Epithelial cell of proximal tubule (primary cell): ENCODE results near the gene REP15. TPM values are rescaled to one million over a fixed set of nuclear protein-coding genes. Genes with fewer than 3 reads are reported as not detected.
A peak's percentile ranks its signal among the peaks of the same experiment; 100 is the strongest.
"Not testable (repeated sequence)": the region's sequence is repeated elsewhere in the genome, so short reads cannot be mapped to it uniquely, and the experiment has no call there.

Source experiments
- DNase-seq: peaks from one replicate; pipeline ENCODE4 v3.0.0-alpha.2; 2011; ENCODE audit warnings: low read depth
- H3K4me3 ChIP-seq: 2 replicates; pipeline ENCODE4 v1.5.1; 2011; ENCODE audit warnings: low read depth, mild to moderate bottlenecking, low read length
- total RNA-seq: library from RNA; depleted of rRNA; stranded (reverse); fragments of >200 nt; gene quantifications from 2 replicates; pipeline ENCODE4 v1.2.3, GENCODE V29; 2015
- TF ChIP-seq, protein P1 (sequence below): conservative IDR thresholded peaks from 2 replicates; pipeline ENCODE4 v1.5.1; 2012; ENCODE audit warnings: low read depth, mild to moderate bottlenecking, low read length

Gene REP15, protein sequence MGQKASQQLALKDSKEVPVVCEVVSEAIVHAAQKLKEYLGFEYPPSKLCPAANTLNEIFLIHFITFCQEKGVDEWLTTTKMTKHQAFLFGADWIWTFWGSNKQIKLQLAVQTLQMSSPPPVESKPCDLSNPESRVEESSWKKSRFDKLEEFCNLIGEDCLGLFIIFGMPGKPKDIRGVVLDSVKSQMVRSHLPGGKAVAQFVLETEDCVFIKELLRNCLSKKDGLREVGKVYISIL
- 3.6 TPM in 1 of 2 replicates, not detected in the other for total RNA-seq

DNA sequence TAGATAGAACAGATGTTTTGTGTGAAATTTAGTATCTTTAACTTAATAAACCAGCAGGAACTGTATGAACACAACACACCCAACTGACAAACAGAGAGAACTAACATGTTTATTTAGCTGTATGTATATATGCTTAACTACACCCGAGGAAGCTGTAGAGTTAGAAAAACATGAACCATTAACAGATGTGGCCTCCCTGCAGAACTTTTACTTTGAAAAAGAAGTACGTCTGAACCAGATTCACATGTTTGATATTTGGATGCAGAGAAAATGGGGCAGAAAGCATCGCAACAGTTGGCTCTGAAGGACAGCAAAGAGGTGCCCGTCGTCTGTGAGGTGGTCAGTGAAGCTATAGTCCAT is at the start of gene REP15:
Gene REP15 (plus strand): TSS at position 155 of the 360 bp plus-strand sequence. CDS start 116 bp downstream, at position 271.
- no peak for DNase-seq
- TF ChIP-seq, protein P1, sequence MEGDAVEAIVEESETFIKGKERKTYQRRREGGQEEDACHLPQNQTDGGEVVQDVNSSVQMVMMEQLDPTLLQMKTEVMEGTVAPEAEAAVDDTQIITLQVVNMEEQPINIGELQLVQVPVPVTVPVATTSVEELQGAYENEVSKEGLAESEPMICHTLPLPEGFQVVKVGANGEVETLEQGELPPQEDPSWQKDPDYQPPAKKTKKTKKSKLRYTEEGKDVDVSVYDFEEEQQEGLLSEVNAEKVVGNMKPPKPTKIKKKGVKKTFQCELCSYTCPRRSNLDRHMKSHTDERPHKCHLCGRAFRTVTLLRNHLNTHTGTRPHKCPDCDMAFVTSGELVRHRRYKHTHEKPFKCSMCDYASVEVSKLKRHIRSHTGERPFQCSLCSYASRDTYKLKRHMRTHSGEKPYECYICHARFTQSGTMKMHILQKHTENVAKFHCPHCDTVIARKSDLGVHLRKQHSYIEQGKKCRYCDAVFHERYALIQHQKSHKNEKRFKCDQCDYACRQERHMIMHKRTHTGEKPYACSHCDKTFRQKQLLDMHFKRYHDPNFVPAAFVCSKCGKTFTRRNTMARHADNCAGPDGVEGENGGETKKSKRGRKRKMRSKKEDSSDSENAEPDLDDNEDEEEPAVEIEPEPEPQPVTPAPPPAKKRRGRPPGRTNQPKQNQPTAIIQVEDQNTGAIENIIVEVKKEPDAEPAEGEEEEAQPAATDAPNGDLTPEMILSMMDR = no peak
- H3K4me3 ChIP-seq = no peak within 1 kb of the TSS

DNA sequence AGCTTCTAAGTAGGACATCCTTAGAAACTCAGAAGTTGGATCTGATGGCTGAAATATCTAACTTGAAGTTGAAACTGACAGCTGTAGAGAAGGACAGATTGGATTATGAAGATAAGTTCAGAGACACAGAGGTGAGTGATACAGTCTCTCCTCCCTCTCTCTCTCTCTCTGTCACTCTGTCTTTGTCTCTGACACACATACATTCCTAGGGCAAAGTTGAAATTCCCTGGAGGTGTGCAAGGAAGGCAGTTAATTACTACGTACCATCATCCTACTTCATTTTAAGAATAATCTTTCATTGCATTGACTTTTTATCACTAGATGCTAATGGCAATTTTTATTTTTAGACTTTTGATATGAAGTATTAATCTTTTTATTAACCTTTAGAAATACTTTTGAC is 46.2 kb upstream of the REP15 start:
- DNase-seq = no peak
- TF ChIP-seq, protein P1 = no peak

DNA sequence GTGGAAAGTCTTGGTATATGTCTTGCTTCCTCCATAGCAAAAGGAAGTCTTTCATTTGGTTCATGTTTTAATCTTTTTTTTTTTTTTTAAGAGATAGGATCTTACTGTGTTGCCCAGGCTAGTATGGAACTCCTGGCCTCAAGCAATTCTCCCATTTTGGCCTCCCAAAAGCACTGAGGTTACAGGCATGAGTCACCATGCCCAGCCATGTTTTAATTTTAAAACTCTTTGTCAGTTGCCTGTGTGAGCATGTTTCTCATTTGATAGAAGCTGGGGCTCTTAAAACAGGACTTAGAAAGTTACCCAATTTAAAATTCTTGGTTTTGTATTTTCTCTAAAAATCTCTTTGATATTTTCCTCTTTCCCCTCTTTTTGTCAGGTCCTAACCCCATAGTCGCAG is 45.0 kb upstream of the REP15 start:
- TF ChIP-seq, protein P1 = no peak
- DNase-seq = no peak
- no peak overlapping the region for H3K4me3 ChIP-seq

More for the DNA sequence above, 46.2 kb upstream of the REP15 start:
- H3K4me3 ChIP-seq = no peak overlapping the region

DNA sequence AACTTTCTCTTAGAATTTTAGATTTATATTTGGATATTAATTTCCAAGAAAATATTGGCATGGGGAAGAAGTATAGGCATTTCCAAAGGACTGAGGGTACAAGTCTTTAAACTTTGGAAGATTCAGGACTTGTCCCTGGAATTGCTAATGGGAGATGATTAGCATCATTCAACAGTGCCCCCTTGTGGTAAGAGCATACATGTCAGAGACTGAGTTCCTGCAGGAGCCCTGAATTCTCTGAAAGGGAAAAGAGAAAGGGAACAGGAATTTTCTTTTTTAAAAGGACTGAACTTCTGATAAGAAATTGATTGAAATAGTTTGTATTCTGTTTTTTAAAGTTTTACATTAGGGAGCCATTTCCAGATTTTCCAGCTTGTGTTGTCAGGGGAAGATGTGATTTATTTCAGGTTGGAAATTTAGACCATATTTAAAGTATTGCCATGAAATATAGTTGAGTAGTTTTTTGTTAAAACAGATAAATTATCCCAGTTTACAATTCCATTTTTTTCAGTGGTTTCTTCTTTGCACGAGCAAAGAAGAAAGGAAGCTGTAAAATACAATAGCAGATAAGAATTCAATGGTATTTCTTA is 44.0 kb upstream of the REP15 start:
- TF ChIP-seq, protein P1 = peak; percentile 95
- H3K4me3 ChIP-seq = no peak overlapping the region
- DNase-seq = no peak

DNA sequence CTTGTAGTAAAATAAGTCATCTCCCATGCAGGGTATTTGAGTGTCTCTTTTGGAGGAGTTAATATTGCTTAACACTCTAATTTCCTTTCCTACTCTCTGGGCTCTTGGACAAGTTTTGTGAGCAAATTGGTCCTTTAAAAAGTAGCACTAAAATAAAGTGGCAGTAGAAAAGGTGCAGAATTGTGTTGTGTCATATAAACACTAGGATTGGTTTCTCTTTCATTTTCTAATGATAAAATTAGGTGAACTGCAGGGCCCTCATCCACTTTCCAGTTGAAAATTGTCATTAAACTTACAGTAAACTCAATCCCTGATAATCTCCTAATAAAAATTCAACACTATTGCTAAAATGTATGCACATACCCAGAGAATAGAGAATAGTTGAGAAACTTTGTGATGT is 42.6 kb upstream of the REP15 start:
- H3K4me3 ChIP-seq = no peak overlapping the region
- TF ChIP-seq, protein P1 = no peak
- DNase-seq = no peak

DNA sequence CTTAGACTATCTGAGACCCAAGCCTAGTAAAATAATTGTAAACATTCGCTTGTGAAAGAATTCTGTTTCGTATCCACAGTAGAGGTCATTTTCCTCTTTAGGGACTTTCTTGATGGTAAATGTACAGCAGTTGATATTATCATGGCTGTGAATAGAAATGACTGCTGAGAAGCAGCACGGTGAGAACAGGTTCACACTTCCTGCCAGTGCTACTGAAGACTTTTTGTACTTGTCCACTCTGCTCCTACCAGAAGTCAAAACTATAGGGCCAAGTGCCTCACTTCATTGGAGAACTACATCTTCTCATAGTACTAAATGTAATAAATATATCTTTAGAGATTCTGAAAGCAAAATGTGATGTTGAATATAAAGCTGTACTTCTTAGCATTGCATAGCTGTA is 40.8 kb upstream of the REP15 start:
- not testable (repeated sequence) for DNase-seq

DNA sequence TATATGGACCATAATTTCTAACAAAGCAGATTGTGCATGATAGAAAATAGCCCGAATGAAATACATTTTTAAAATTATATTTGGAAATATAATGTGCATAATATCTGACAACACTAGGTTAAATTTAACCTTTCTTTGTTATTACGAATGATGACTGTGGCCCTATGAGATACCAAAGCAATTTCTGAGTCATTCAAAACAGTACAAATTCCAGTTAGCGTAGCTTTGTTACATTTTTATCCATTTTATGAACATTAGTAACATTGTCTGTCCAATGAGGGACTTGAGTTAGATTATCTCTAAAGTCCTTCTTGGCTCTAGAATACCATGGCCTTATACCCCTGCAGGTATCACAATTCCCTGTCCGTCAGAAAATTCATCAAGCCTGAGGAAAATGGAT is 39.0 kb upstream of the REP15 start:
- DNase-seq = no peak

More for the DNA sequence above, 40.8 kb upstream of the REP15 start:
- not testable (repeated sequence) for H3K4me3 ChIP-seq

More for the DNA sequence above, 39.0 kb upstream of the REP15 start:
- TF ChIP-seq, protein P1 = no peak
- no peak overlapping the region for H3K4me3 ChIP-seq
